NCI-H1417 (cell line): ENCODE measurements around the gene ZDHHC8.

Experiments used
- DNase-seq, 3 experiments: peaks; one replicate each; lab custom pipeline; 2025; lab: John Stamatoyannopoulos, UW

Gene ZDHHC8

GRCh38 chr22:20178915-20179227, 47.3 kb downstream of the ZDHHC8 start:
- no peak for DNase-seq

DNA sequence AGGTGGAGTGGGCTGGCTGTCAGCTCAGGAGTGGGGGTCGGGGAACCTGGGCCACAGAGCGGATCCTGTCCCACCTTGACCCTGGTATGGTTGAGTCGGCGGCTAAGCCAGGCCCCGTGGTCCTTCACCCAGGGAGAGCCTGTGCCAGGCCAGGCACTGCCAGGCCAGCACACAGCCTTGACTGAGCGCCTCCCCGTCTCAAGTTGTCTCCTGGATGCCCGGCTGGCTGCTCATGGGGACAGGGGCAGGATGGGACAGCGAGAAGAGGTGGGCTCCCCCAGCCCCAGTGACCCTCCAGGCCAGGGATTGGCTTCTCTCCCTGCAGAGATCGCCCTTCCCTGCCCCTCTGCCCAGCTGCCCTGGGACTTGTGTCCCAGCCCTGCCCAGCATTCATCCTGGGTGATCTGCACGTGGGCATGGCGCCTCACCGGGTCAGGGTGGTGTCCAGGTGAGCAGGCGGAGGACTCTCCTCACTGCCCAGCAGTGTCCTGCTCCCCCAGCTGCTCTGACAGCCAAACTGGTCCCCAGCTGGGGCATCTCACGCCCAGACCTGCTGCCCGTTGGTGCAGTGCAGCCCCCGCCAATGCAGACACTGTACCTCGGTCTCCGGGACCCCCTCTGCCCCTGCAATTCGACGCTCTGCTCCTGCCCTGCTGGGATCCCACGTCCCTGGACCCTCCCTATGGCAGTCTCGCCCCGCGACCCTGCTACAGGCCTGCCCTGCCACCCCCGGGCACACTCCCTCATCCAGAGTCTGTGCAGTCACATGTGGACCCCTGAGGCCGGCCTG, 48.0 kb downstream of the ZDHHC8 start:
- no peak for DNase-seq

DNA sequence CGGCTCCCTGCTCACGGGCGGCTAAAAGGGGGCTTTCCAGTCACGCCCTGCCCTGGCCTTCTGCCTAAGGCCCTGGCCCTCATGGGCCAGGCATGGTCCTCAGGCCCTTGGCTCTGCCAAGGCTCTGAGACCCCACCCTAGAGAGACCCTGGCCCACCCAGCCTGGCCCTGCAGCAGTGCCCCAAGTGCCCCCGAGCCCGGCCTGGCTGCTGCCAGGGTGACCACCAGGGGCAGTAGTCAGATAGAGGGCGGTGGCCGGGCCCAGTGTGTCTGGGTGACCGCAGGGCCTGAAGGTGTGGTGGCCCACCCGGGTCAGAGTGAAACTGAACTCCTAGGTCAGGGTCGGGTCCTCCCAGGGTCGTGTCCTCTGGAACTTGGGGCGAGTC, 48.6 kb downstream of the ZDHHC8 start:
- DNase-seq, result no peak

- no peak for DNase-seq
Measured at GRCh38 chr22:20180640-20181039, 49.0 kb downstream of the ZDHHC8 start.

DNA sequence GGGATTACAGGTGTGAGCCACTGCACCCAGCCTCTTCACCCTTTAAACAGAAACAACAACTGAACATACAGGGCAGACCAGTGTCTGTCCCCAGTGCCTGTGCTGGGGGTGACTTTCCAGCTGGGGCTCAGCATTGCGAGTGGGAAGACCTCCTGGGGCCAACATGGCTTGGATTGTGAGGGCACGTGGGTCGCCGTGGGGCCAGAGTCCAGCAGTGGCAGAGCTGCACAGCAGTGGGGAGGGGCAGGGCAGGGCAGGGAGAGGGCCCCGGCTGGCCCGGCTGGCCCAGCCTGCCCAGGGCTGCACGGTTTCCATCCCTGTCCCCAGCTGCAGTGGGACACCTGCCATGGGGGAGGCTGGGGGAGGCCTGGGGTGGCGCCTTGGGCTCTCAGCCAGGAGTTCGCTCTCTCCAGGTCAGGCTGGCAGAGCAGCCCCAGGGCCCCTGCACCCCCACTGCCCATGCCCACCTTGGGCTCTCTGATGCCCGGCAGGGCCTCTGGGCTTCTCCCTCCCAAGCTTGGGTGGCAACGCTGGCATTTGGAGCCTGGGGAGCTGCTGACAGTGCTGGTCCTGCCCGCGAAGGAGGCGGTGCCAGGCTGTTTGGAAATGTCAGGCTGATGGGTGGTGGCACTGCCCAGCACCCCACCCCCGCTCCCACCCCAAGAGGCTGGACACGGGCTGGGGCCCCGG, 49.7 kb downstream of the ZDHHC8 start:
- no peak for DNase-seq

DNA sequence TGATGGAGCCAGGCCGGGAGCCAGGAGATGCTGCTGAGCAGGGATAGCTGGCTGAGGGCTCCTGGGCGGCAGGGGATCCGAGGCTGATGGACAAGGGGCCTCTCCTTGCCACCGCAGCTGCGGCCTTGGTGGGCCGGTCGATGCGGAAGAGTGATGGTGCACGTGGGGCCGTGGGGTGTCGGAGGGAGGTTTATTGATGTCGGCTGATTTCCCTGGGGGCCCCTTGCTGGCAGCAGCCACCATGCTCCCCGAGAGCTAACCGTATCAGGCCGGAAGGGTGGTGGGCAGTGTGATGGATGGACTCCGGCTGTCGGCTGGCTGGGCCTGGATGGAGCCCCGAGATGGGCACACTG, 50.3 kb downstream of the ZDHHC8 start:
- DNase-seq, result no peak

DNA sequence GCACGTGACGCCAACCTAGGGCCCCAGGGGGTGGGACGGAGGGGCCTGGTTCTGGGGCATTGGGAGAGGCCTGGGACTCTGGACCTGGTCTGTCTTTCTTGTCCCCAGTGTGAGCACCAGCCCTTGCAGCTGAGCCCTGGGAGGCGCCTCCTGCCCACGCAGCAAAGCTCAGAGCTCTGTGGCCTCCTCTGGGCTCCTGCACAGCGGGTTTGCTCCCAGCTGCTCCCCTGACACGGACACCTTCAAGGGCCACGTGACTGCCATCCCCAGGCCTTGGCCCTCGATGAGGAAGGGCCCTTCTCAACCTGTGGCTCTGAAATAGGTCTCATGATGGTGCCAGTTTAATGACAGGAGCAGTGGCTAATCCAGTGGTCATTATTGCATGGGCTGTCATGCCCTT, 50.8 kb downstream of the ZDHHC8 start:
- DNase-seq, result no peak

- no peak for DNase-seq
Measured at GRCh38 chr22:20183101-20183500, 51.5 kb downstream of the ZDHHC8 start.

DNA sequence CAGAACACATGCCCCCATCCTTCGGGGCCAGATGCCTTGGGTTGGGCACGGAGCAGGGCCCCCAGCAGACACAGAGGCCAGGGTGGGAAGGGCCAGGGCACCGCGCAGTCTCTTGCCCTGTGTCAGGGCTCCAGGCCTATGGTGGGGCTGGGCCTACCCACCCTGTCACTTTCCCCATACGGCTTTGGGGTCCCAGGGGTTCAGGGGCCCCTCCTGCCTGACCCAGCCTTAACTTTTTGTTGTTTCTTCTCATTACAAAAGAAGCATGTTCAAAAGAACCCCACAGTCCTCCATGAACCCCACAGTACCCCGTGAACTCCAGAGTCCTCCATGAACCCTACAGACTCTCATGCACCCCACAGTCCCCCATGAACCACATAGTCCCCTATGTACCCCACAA, 52.2 kb downstream of the ZDHHC8 start:
- no peak for DNase-seq

GRCh38 chr22:20184501-20185165, 53.0 kb downstream of the ZDHHC8 start:
- DNase-seq, result no peak

DNA sequence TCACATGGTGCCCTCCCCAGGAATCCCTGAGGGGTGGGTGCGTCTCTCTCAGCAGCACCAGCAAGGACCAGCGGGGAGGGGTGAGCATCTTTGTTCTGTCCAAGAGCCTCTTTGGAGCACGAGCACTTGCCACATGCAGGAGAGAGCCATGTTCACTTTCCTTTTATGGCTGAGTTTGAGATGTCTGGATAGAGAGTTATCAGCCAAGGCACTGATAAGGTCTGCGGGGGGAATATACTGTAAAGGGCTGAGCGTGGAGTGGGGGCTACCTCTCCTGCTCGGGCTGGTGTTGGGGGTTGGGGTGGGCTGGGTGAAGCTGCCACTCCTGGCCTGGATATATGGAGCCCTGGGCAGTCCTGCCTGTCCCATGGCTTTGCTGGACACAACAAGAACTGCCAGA, 54.1 kb downstream of the ZDHHC8 start:
- DNase-seq, result no peak

DNA sequence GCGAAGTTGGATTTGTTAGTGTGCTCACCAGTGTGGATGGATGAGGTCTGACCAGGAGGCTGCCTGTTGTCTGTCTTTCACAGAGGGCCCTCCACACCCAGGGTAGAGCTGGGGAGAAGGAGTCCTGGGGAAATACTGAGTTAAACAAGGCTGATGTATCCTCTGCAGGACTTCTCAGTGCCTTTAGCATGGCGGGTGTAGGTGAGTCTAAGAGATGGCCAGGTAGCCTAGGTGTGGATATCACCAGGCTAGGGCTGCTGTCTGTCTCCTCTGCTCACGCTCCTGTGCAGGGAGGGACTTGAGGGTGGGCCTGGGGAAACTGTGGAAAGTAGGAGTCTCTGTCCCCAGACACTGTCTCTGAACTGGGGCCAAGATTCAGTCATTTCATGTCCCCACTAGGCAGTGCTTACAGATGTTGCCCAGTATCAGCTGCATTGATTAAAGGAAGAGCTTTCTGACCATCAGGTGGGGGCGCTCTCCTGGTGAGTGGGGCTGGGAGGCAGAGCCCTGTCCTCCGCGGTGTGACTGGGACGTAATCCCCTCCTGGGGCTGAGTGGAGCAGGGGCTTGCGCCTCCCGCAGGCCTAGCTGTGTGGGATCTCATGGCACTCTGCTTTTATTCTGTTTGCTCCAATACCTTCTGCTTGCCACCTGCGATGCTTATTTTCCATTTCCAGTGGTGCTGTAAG, 54.7 kb downstream of the ZDHHC8 start:
- DNase-seq, result peak in 1 of 3 experiments; percentile 1

DNA sequence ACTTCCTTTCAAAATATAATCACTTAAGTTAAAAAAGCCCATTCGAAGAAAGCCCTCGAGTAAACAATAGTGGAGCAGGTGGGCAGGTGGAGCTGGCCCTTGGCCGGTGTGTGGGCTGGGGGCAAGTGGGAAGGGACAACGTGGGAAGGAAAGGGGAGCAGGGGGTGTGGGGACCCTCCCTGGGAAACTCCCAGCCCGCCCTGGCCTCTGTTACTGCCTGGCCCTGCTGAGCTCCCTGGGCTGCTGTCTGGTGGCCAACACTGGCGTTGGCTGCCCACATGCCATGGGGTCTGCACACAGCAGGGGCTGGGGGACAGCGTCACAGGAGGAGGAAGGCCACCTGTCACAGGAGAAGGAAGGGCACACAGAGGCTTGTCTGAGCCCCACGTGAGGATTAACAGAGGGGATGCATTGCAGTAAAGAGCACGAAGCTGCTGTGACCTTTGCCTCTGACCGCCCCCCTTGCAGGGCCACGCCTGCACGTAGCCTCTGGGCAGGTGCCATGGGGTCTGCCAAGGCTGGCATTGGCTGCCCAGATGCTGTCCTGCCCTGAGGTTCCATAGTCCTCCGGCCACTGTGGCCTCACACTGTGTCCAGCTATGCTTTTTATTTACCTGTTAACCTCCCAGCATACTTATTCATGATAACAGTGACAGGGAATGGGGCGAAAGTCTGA, 55.4 kb downstream of the ZDHHC8 start:
- DNase-seq, result no peak

DNA sequence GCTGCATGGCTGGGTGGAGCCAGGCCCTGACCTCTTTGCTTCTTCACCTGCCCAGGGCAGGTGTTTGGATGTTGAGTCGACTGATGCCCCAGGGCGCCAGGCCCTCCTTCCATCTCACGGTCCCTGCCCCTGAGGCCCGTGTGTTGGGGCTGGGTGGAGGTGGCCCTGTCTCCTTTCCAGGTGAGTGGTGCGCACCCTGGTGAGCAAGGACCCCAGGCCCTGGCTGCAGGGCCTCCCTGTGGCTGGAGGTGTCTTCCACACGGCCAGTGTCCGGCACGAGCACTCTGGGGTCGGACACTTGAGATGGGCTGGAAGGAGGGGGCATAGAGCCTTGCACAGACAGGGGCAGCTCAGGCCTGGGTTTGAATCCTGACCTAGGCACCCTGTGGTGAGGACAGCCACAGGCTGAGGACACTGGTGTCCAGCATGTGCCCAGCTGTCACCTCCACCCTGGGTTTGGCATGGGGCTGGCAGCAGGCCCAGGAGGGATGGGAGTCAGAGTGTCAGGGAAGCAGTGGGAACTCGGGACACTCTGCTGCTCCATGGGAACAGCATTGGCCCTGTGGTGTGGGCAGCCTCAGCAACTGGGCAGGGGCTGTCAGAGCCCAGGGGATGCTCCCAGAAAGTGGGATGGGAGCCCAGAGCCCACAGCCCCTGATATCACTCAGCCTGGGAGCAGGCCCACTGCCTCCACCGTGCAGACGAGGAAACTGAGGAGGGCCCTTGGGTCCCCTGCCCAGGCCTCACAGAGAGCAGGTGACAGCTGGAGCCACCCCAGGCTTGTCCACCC, 56.4 kb downstream of the ZDHHC8 start:
- DNase-seq, result no peak

DNA sequence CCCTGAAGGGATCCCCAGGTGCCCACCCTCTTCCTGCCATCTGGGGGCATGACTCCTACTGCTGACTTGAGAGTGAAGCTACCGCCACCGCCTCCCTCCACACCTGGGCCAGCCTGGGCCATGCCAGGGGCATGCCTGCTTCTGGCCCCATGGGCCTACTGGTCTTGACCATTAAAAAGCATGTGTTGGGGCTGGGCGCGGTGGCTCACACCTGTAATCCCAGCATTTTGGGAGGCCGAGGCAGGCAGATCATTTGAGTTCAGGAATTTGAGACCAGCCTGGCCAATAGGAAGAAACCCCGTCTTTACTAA, 56.9 kb downstream of the ZDHHC8 start:
- DNase-seq, result no peak

GRCh38 chr22:20191000-20191515, 59.5 kb downstream of the ZDHHC8 start:
- no peak for DNase-seq

DNA sequence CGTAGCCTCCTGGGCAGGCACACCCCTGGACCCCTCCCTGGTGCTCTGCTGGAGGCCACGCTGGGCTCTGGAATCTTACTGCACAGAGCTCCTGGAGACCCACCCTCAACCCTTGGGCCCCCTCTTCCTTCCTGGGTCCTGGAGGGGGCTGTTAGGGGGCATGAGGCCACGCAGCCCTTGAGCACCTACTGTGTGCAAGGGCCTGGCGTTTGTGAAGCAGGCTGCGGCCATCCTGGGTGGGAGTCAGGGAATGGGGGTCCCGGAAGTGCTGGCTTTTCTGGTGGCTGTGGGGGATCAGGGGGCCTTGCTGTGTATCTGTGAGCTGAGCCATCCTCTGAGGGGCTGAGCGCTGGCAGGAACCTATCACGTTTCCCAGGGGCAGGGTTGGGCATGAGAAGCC, 60.2 kb downstream of the ZDHHC8 start:
- no peak for DNase-seq

DNA sequence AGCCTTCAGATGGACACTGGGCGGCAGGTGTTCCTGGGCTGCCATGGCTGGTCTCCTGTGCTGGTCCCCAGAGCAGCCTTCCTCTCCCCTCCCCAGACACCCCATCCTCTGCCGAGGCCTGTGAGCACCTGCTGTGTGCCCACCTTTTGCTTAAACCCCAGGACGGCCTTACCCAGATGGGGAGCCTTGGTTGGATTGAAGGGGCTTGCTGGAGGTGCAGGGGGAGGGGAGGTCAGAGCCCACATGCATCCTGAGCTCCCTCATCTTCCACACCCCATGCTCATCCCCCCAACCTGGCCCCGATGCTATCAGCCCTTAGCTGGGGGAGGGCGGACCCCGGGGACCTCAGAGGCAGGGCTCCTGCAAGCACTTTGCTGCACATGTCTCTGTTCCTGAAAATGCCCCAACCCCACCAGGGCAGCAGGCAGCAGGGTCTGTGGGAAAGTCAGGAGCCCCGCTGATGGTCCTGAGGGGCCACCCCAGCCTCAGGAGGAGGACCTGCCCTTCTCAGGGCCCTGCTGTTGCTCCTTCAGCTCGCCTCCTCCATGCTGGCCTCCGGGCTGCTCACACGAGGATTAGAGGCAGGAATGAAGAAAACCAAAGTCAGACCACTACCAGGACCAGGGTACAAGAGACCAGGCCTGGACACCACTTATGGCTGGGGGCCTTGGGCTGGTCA, 60.8 kb downstream of the ZDHHC8 start:
- DNase-seq, result no peak

DNA sequence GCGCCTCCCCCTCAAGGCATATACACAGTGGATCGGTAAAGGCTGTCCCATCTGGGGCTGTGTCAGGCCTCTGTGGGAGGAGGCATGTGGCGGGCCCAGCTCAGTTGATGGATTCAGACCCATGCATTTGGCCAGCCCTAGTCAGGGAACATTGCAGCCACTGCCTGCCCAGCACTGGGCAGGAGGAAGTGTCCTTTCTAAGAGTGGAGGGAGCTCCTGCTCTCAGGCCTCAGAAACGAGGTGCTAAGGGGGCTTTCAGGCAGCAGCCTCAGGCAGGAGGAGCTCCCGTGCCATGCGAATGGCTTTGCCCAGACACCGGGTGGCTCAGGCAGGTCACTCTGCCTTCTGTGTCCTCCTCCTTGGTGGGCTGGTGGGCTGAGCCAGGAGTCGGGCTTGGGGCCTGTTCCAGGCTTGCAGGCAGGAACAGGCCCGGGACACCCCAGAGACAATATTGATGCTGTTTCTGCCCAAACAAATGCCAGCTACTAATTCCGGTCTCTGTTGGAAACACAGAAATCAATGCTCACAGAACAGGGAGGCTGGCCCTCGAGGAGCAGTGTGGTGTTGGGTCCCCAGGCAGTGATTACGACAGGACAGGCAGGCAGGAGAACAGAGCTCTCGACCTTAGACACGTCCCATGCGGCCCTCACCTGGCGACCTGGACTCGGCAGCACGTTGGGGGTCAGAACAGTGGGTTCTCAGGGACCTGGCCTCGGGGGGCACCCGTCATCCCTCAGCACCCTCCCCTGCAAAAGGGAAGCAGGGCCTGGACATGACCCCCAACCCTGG, 61.6 kb downstream of the ZDHHC8 start:
- DNase-seq, result no peak
